H9 (cell line): Measurements from ENCODE around the gene CEP152. TPM values are rescaled to one million over a fixed set of nuclear protein-coding genes. Genes with fewer than 3 reads are reported as not detected.

Experiments
- DNase-seq: peaks from one replicate; pipeline ENCODE4 v3.0.0-alpha.2; 2017
- H2AFZ ChIP-seq: one replicate; pipeline ENCODE4 v1.6.1; 2013; ENCODE audit warnings: mild to moderate bottlenecking, low read length, control low read depth, moderate library complexity
- H2AK5ac ChIP-seq: 2 replicates; pipeline ENCODE4 v1.6.1; 2013; ENCODE audit warnings: low read length, control low read depth, mixed read lengths; ENCODE audit not compliant: insufficient read length
- H2BK120ac ChIP-seq: one replicate; pipeline ENCODE4 v1.6.1; 2013; ENCODE audit warnings: low read depth, mild to moderate bottlenecking, low read length, control low read depth, inconsistent platforms; ENCODE audit not compliant: poor library complexity, severe bottlenecking
- H2BK12ac ChIP-seq: 2 replicates; pipeline ENCODE4 v1.6.1; 2013; ENCODE audit warnings: low read length, control low read depth, mixed read lengths, low read depth; ENCODE audit not compliant: insufficient read length
- H2BK15ac ChIP-seq: 2 replicates; pipeline ENCODE4 v1.6.1; 2013; ENCODE audit warnings: low read depth, low read length, control low read depth
- H2BK20ac ChIP-seq: one replicate; pipeline ENCODE4 v1.6.1; 2013; ENCODE audit warnings: low read depth, mild to moderate bottlenecking, low read length, control low read depth, inconsistent platforms; ENCODE audit not compliant: poor library complexity, severe bottlenecking
- H2BK5ac ChIP-seq: 2 replicates; pipeline ENCODE4 v1.6.1; 2013; ENCODE audit warnings: low read length, control low read depth, mixed read lengths; ENCODE audit not compliant: insufficient read length
- H3K14ac ChIP-seq: 2 replicates; pipeline ENCODE4 v1.6.1; 2013; ENCODE audit warnings: low read length, control low read depth; ENCODE audit not compliant: insufficient read depth
- H3K18ac ChIP-seq: 2 replicates; pipeline ENCODE4 v1.6.1; 2013; ENCODE audit warnings: low read depth, mild to moderate bottlenecking, mixed read lengths, low read length, control low read depth; ENCODE audit not compliant: insufficient read length
- H3K23ac ChIP-seq: 2 replicates; pipeline ENCODE4 v1.6.1; 2013; ENCODE audit warnings: low read length, control low read depth, mixed read lengths, low read depth; ENCODE audit not compliant: insufficient read length
- H3K23me2 ChIP-seq: 2 replicates; pipeline ENCODE4 v1.6.1; 2013; ENCODE audit warnings: low read depth, mild to moderate bottlenecking, mixed read lengths, low read length, control low read depth; ENCODE audit not compliant: insufficient read length, poor library complexity, severe bottlenecking
- H3K27ac ChIP-seq: 2 replicates; pipeline ENCODE4 v1.5.1; 2013; ENCODE audit warnings: low read length, control low read depth, mixed read lengths, low read depth; ENCODE audit not compliant: insufficient read length
- H3K27me3 ChIP-seq: 2 replicates; pipeline ENCODE4 v1.6.1; 2013; ENCODE audit warnings: low read length, control low read depth, inconsistent platforms; ENCODE audit not compliant: insufficient read depth
- H3K4ac ChIP-seq: 2 replicates; pipeline ENCODE4 v1.6.1; 2013; ENCODE audit warnings: low read depth, mild to moderate bottlenecking, control low read depth, inconsistent platforms, low read length, moderate library complexity
- H3K4me1 ChIP-seq: 2 replicates; pipeline ENCODE4 v1.6.1; 2013; ENCODE audit warnings: low read length, control low read depth, inconsistent platforms; ENCODE audit not compliant: insufficient read depth
- H3K4me2 ChIP-seq: 2 replicates; pipeline ENCODE4 v1.6.1; 2013; ENCODE audit warnings: low read length, control low read depth, mixed read lengths; ENCODE audit not compliant: insufficient read length, insufficient read depth
- H3K56ac ChIP-seq: 2 replicates; pipeline ENCODE4 v1.6.1; 2013; ENCODE audit warnings: low read depth, mild to moderate bottlenecking, mixed read lengths, low read length, control low read depth; ENCODE audit not compliant: insufficient read length
- H3K79me1 ChIP-seq: 2 replicates; pipeline ENCODE4 v1.6.1; 2013; ENCODE audit warnings: low read depth, mild to moderate bottlenecking, moderate library complexity, low read length, control low read depth, inconsistent platforms; ENCODE audit not compliant: insufficient read depth, poor library complexity, severe bottlenecking
- H3K79me2 ChIP-seq: 2 replicates; pipeline ENCODE4 v1.6.1; 2013; ENCODE audit warnings: low read length, control low read depth, inconsistent platforms; ENCODE audit not compliant: insufficient read depth
- H3K9ac ChIP-seq: 2 replicates; pipeline ENCODE4 v1.6.1; 2013; ENCODE audit warnings: low read length, control low read depth, mixed read lengths; ENCODE audit not compliant: insufficient read length; ENCODE audit errors: extremely low read depth
- H3K9me3 ChIP-seq: one replicate; pipeline ENCODE4 v1.6.1; 2013; ENCODE audit warnings: low read depth, low read length, inconsistent platforms; ENCODE audit not compliant: control insufficient read depth
- H3T11ph ChIP-seq: one replicate; pipeline ENCODE4 v1.6.1; 2013; ENCODE audit warnings: mild to moderate bottlenecking, low read length, control low read depth, inconsistent platforms
- H4K20me1 ChIP-seq: one replicate; pipeline ENCODE4 v1.6.1; 2013; ENCODE audit not compliant: control insufficient read depth, insufficient read length, insufficient read depth
- H4K5ac ChIP-seq: 2 replicates; pipeline ENCODE4 v1.6.1; 2013; ENCODE audit warnings: low read depth, mild to moderate bottlenecking, mixed read lengths, low read length, control low read depth; ENCODE audit not compliant: insufficient read length
- H4K8ac ChIP-seq: replicated peaks from 2 replicates; pipeline ENCODE4 v1.6.1; 2013; ENCODE audit warnings: low read length, control low read depth, mixed read lengths, low read depth; ENCODE audit not compliant: insufficient read length
- H4K91ac ChIP-seq: 2 replicates; pipeline ENCODE4 v1.6.1; 2013; ENCODE audit warnings: low read depth, mild to moderate bottlenecking, moderate library complexity, mixed read lengths, low read length, control low read depth; ENCODE audit not compliant: insufficient read length
- H3K27ac Mint-ChIP-seq, 3 experiments: 2 replicates in 2 of 3; 3 replicates in 1 of 3; pipeline ENCODE4 v1.8.0; 2020 to 2021; ENCODE audit warnings: mixed read lengths in 3 of 3, mild to moderate bottlenecking in 1 of 3, moderate library complexity in 1 of 3
- H3K27me3 Mint-ChIP-seq: 2 replicates; pipeline ENCODE4 v1.8.0; 2021; ENCODE audit warnings: low read depth, mild to moderate bottlenecking, moderate library complexity, mixed read lengths
- H3K36me3 Mint-ChIP-seq, 3 experiments: 2 replicates in 2 of 3; 3 replicates in 1 of 3; pipeline ENCODE4 v1.8.0; 2020 to 2021; ENCODE audit warnings: low read depth in 3 of 3, mixed read lengths in 3 of 3; ENCODE audit not compliant: insufficient read depth in 1 of 3
- H3K4me1 Mint-ChIP-seq, 2 experiments: 2 replicates each; pipeline ENCODE4 v1.8.0; 2020; ENCODE audit warnings: mixed read lengths in 2 of 2
- H3K4me3 Mint-ChIP-seq, 2 experiments: 2 replicates in 1 of 2; 3 replicates in 1 of 2; pipeline ENCODE4 v1.8.0; 2020 to 2021; ENCODE audit warnings: mild to moderate bottlenecking in 2 of 2, mixed read lengths in 2 of 2, moderate library complexity in 1 of 2
- H3K9me3 Mint-ChIP-seq, 2 experiments: 2 replicates in 1 of 2; 3 replicates in 1 of 2; pipeline ENCODE4 v1.8.0; 2020; ENCODE audit warnings: mild to moderate bottlenecking in 2 of 2, mixed read lengths in 2 of 2, moderate library complexity in 1 of 2
- WGBS: extraction: QIAGEN DNeasy Blood & Tissue Kit; methylation state at CpG from one replicate; pipeline ENCODE4 v1.1.7; 2013; ENCODE audit warnings: missing lambda C conversion rate, low lambda C conversion rate, mixed read lengths; ENCODE audit not compliant: insufficient read length; ENCODE audit errors: extremely low coverage; 5-methylcytosine and 5-hydroxymethylcytosine counted together
- total RNA-seq: library from RNA; stranded (reverse); gene quantifications from 2 replicates; pipeline ENCODE4 v1.2.1, GENCODE V29; 2021
- TF ChIP-seq, protein P1 (sequence below): fragments of 200-600 bp; sonication (generic); conservative IDR thresholded peaks from 3 replicates; pipeline ENCODE4 v1.8.0; 2021; ENCODE audit warnings: antibody characterized with exemption, mild to moderate bottlenecking

Gene CEP152
- total RNA-seq, 1 experiment from 2014 or later: 10.9 TPM

DNA sequence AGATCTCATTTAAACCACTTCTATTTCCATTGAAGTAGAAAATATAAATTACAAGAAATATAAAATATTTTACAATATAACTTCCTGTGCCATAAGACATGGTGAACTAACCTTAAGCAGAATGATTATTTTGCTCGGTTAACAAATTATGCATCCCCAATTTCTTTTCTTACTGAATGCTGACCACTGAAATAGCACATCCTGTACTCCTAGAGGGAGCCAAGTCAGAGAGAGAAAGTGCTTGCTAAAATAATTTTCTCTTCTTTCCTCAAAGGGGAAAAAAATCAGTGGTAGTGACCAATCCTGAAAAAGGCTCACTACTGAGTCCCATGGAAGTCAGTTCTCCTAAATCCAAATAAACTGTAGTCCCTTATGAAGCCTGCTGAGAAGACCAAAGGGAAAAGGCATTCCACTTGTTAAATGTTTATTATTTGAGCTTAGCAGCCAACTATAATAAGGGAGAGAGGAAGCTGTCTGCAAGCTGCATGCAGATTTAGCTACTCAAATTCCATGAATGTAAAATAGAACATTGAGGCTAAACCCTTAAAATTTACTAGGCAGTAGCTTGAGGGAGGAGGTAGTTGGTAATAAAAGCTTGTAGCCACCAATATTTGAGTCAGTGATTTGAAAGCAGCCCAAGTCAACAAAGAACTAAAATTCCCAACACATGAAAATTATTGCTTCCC lies 33.1 kb downstream of the CEP152 start:
- Histone ChIP-seq H3K4me2 (no peak overlapping the region), H3K56ac (no peak overlapping the region), H4K91ac (no peak overlapping the region), H3T11ph (no peak overlapping the region), H2AK5ac (no peak overlapping the region), H3K9me3 (no peaks in the 10 kb centered on the region), H3K14ac (no peak overlapping the region), H3K27ac (no peak overlapping the region), H2BK15ac (no peak overlapping the region), H4K8ac (no peak overlapping the region), H3K23ac (no peak overlapping the region), H4K20me1 (no peaks in the 10 kb centered on the region), H3K9ac (no peak overlapping the region), H2BK20ac (no peak overlapping the region), H3K79me1 (no peaks in the 10 kb centered on the region), H3K18ac (no peak overlapping the region), H3K4me1 (no peaks in the 10 kb centered on the region), H4K5ac (no peak overlapping the region), H3K4ac (no peak overlapping the region), H2BK120ac (no peak overlapping the region), H2AFZ (no peak overlapping the region), H3K23me2 (no peaks in the 10 kb centered on the region), H2BK12ac (no peak overlapping the region), H2BK5ac (no peak overlapping the region), H3K27me3 (no peaks in the 10 kb centered on the region), H3K79me2 (no peaks in the 10 kb centered on the region)
- Mint-ChIP-seq H3K4me3 (no peak overlapping the region), H3K27ac (no peak overlapping the region; a peak in 2 of 7 replicates), H3K9me3 (no peaks in the 10 kb centered on the region), H3K36me3 (peaks cover 4 to 18% (median 8%) of the 10 kb centered on the region in 3 experiments; a peak in 5 of 7 replicates), H3K27me3 (no peaks in the 10 kb centered on the region), H3K4me1 (no peaks in the 10 kb centered on the region)
- no CpG with 5 or more reads among the region's 1 CpG for WGBS
- DNase-seq: no peak
- TF ChIP-seq, protein P1, sequence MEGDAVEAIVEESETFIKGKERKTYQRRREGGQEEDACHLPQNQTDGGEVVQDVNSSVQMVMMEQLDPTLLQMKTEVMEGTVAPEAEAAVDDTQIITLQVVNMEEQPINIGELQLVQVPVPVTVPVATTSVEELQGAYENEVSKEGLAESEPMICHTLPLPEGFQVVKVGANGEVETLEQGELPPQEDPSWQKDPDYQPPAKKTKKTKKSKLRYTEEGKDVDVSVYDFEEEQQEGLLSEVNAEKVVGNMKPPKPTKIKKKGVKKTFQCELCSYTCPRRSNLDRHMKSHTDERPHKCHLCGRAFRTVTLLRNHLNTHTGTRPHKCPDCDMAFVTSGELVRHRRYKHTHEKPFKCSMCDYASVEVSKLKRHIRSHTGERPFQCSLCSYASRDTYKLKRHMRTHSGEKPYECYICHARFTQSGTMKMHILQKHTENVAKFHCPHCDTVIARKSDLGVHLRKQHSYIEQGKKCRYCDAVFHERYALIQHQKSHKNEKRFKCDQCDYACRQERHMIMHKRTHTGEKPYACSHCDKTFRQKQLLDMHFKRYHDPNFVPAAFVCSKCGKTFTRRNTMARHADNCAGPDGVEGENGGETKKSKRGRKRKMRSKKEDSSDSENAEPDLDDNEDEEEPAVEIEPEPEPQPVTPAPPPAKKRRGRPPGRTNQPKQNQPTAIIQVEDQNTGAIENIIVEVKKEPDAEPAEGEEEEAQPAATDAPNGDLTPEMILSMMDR: no peak
